Neuronal stem cell (in vitro differentiated cells): ENCODE measurements around the gene OSM.

Source experiments
- DNase-seq: peaks from one replicate; pipeline ENCODE4 v3.0.0-alpha.2; 2013; ENCODE audit warnings: low spot score
- H2AFZ ChIP-seq: one replicate; pipeline ENCODE4 v1.6.1; 2013; ENCODE audit warnings: mild to moderate bottlenecking, low read length, inconsistent platforms
- H2AK5ac ChIP-seq: 2 replicates; pipeline ENCODE4 v1.6.1; 2013; ENCODE audit warnings: low read depth, mild to moderate bottlenecking, inconsistent platforms, low read length, moderate library complexity, mixed read lengths
- H2BK120ac ChIP-seq: 2 replicates; pipeline ENCODE4 v1.6.1; 2013; ENCODE audit warnings: low read depth, mild to moderate bottlenecking, inconsistent platforms, low read length, moderate library complexity, mixed read lengths
- H2BK12ac ChIP-seq: one replicate; pipeline ENCODE4 v1.6.1; 2013; ENCODE audit warnings: low read length, inconsistent platforms
- H2BK15ac ChIP-seq: 2 replicates; pipeline ENCODE4 v1.6.1; 2013; ENCODE audit warnings: mild to moderate bottlenecking, low read length, inconsistent platforms, mixed read lengths
- H2BK5ac ChIP-seq: one replicate; pipeline ENCODE4 v1.6.1; 2013; ENCODE audit warnings: inconsistent platforms, mild to moderate bottlenecking, low read length, moderate library complexity
- H3K14ac ChIP-seq: one replicate; pipeline ENCODE4 v1.6.1; 2013; ENCODE audit warnings: low read length, inconsistent platforms
- H3K18ac ChIP-seq: 2 replicates; pipeline ENCODE4 v1.6.1; 2013; ENCODE audit warnings: low read length, inconsistent platforms
- H3K23ac ChIP-seq: 2 replicates; pipeline ENCODE4 v1.6.1; 2013; ENCODE audit warnings: low read depth, mild to moderate bottlenecking, mixed read lengths, low read length, inconsistent platforms; ENCODE audit not compliant: poor library complexity
- H3K27ac ChIP-seq: replicated peaks from 3 replicates; pipeline ENCODE4 v1.5.1; 2013; ENCODE audit warnings: low read length, inconsistent platforms
- H3K27me3 ChIP-seq, 3 experiments: 2 replicates each; pipeline ENCODE4 v1.6.1; 2013; ENCODE audit warnings: low read length in 3 of 3, mild to moderate bottlenecking in 2 of 3, inconsistent platforms in 1 of 3, low read depth in 1 of 3, mixed read lengths in 1 of 3, moderate library complexity in 1 of 3; ENCODE audit not compliant: control insufficient read depth in 3 of 3, insufficient read depth in 3 of 3
- H3K36me3 ChIP-seq, 2 donors: replicated peaks in 1 of 2; 2 replicates each; pipeline ENCODE4 v1.6.1; 2013; ENCODE audit warnings: low read length in 2 of 2; ENCODE audit not compliant: control insufficient read depth in 2 of 2, insufficient read depth in 2 of 2
- H3K4ac ChIP-seq: 2 replicates; pipeline ENCODE4 v1.6.1; 2013; ENCODE audit warnings: inconsistent platforms, mild to moderate bottlenecking, low read length, moderate library complexity
- H3K4me1 ChIP-seq, 2 donors: 1 replicate in 1 of 2; 2 replicates in 1 of 2; pipeline ENCODE4 v1.6.1; 2013; ENCODE audit warnings: low read length in 2 of 2, low read depth in 1 of 2; ENCODE audit not compliant: control insufficient read depth in 2 of 2, insufficient read depth in 1 of 2
- H3K4me2 ChIP-seq: one replicate; pipeline ENCODE4 v1.6.1; 2013; ENCODE audit warnings: mild to moderate bottlenecking, low read length, inconsistent platforms; ENCODE audit not compliant: insufficient read depth, poor library complexity, severe bottlenecking
- H3K4me3 ChIP-seq, 2 donors: 2 replicates each; pipeline ENCODE4 v1.5.1; 2013; ENCODE audit warnings: low read length in 2 of 2, mild to moderate bottlenecking in 2 of 2, inconsistent platforms in 1 of 2, moderate library complexity in 1 of 2
- H3K79me1 ChIP-seq: one replicate; pipeline ENCODE4 v1.6.1; 2013; ENCODE audit warnings: low read depth, mild to moderate bottlenecking, inconsistent platforms, low read length, moderate library complexity
- H3K9ac ChIP-seq: one replicate; pipeline ENCODE4 v1.6.1; 2013; ENCODE audit warnings: mild to moderate bottlenecking, low read depth, low read length, inconsistent platforms; ENCODE audit not compliant: poor library complexity
- H3K9me3 ChIP-seq, 2 donors: replicated peaks in 1 of 2; 2 replicates each; pipeline versions ENCODE3 to v1.6.1; 2013; ENCODE audit warnings: low read length in 2 of 2, mild to moderate bottlenecking in 2 of 2, inconsistent platforms in 1 of 2, low read depth in 1 of 2, mixed read lengths in 1 of 2, moderate library complexity in 1 of 2; ENCODE audit not compliant: control insufficient read depth in 2 of 2, insufficient read depth in 1 of 2
- H4K8ac ChIP-seq: one replicate; pipeline ENCODE4 v1.6.1; 2013; ENCODE audit warnings: low read depth, mild to moderate bottlenecking, inconsistent platforms, low read length, moderate library complexity
- H4K91ac ChIP-seq: one replicate; pipeline ENCODE4 v1.6.1; 2013; ENCODE audit warnings: low read length, low read depth, mild to moderate bottlenecking, inconsistent platforms; ENCODE audit not compliant: poor library complexity
- WGBS, 2 donors: extraction: QIAGEN DNeasy Blood & Tissue Kit; methylation state at CpG; one replicate each; pipeline ENCODE4 v1.1.7; 2013; ENCODE audit warnings: missing lambda C conversion rate in 2 of 2, mixed read lengths in 1 of 2; ENCODE audit not compliant: insufficient read length in 2 of 2, insufficient replicate concordance in 1 of 2; ENCODE audit errors: extremely low coverage in 2 of 2; 5-methylcytosine and 5-hydroxymethylcytosine counted together

Gene OSM

GRCh38 chr22:30313527-30314363 lies 47.1 kb upstream of the OSM start:
- Histone ChIP-seq H3K4me2 (no peak overlapping the region), H3K27me3 (no peaks in the 10 kb centered on the region), H4K91ac (no peak overlapping the region), H3K4me1 (peaks cover 0 to 2% of the 10 kb centered on the region in 2 donors), H3K4me3 (no peak overlapping the region), H3K36me3 (no peaks in the 10 kb centered on the region), H3K79me1 (no peaks in the 10 kb centered on the region), H3K9ac (no peak overlapping the region), H3K4ac (no peak overlapping the region), H3K14ac (no peak overlapping the region), H3K18ac (no peak overlapping the region), H4K8ac (no peak overlapping the region), H2BK15ac (no peak overlapping the region), H3K27ac (no peak overlapping the region), H2BK12ac (no peak overlapping the region), H3K23ac (no peak overlapping the region), H2BK5ac (no peak overlapping the region), H2BK120ac (no peak overlapping the region), H2AFZ (no peak overlapping the region), H3K9me3 (no peaks in the 10 kb centered on the region), H2AK5ac (no peak overlapping the region)
- WGBS, 2 donors: no CpG with 5 or more reads among the region's 8 CpGs
- no peak for DNase-seq

- DNase-seq: no peak
- WGBS, 2 donors: no CpG with 5 or more reads among the region's 6 CpGs
These were observed 45.4 kb upstream of the OSM start for GRCh38 chr22:30312053-30312452.

GRCh38 chr22:30310881-30311771 lies 44.5 kb upstream of the OSM start:
- Histone ChIP-seq H2BK15ac (no peak overlapping the region), H3K4me1 (peaks cover 0 to 2% of the 10 kb centered on the region in 2 donors), H3K9ac (no peak overlapping the region), H2BK120ac (no peak overlapping the region), H2BK12ac (no peak overlapping the region), H2AFZ (no peak overlapping the region), H2AK5ac (no peak overlapping the region), H3K27ac (no peak overlapping the region), H3K36me3 (no peaks in the 10 kb centered on the region), H3K9me3 (no peaks in the 10 kb centered on the region), H3K79me1 (no peaks in the 10 kb centered on the region), H3K14ac (no peak overlapping the region), H3K27me3 (no peaks in the 10 kb centered on the region), H3K4ac (no peak overlapping the region), H2BK5ac (no peak overlapping the region), H3K4me2 (no peak overlapping the region), H4K91ac (no peak overlapping the region), H3K4me3 (no peak overlapping the region), H4K8ac (no peak overlapping the region), H3K18ac (no peak overlapping the region), H3K23ac (no peak overlapping the region)
- no peak for DNase-seq
- WGBS, 2 donors: no CpG with 5 or more reads among the region's 8 CpGs

More at GRCh38 chr22:30312053-30312452, 45.4 kb upstream of the OSM start:
- H3K9me3 ChIP-seq: no peaks in the 10 kb centered on the region
- no peak overlapping the region for H3K14ac ChIP-seq
- H3K4me1 ChIP-seq: peaks cover 0 to 2% of the 10 kb centered on the region in 2 donors
- no peak overlapping the region for H4K91ac ChIP-seq
- H2BK120ac ChIP-seq: no peak overlapping the region
- H3K79me1 ChIP-seq: no peaks in the 10 kb centered on the region
- no peak overlapping the region for H4K8ac ChIP-seq
- no peak overlapping the region for H2BK12ac ChIP-seq
- no peak overlapping the region for H2BK5ac ChIP-seq
- no peak overlapping the region for H3K4ac ChIP-seq
- H3K4me2 ChIP-seq: no peak overlapping the region
- no peak overlapping the region for H2AFZ ChIP-seq
- no peaks in the 10 kb centered on the region for H3K36me3 ChIP-seq
- H2AK5ac ChIP-seq: no peak overlapping the region
- no peak overlapping the region for H2BK15ac ChIP-seq
- no peak overlapping the region for H3K4me3 ChIP-seq
- no peak overlapping the region for H3K27ac ChIP-seq
- H3K27me3 ChIP-seq: no peaks in the 10 kb centered on the region
- H3K23ac ChIP-seq: no peak overlapping the region
- no peak overlapping the region for H3K18ac ChIP-seq
- H3K9ac ChIP-seq: no peak overlapping the region
